Thoracic aorta endothelial cell (primary cell): ENCODE measurements around the gene SLC25A33. TPM values are rescaled to one million over a fixed set of nuclear protein-coding genes. Genes with fewer than 3 reads are reported as not detected.

Experiments
- total RNA-seq: library from RNA; depleted of rRNA; stranded (reverse); fragments of >200 nt; gene quantifications from 2 replicates; pipeline ENCODE4 v1.2.3, GENCODE V29; 2012

SLC25A33 gene, protein sequence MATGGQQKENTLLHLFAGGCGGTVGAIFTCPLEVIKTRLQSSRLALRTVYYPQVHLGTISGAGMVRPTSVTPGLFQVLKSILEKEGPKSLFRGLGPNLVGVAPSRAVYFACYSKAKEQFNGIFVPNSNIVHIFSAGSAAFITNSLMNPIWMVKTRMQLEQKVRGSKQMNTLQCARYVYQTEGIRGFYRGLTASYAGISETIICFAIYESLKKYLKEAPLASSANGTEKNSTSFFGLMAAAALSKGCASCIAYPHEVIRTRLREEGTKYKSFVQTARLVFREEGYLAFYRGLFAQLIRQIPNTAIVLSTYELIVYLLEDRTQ
- 7.4 and 8.2 TPM in 2 replicates for total RNA-seq

GRCh38 chr1:9539165-9539828 lies at the start of gene SLC25A33:
Gene SLC25A33 (plus strand): TSS chr1:9539465. CDS start chr1:9539692, 227 bp downstream.

GRCh38 chr1:9588551-9589143 lies 49.4 kb downstream of the SLC25A33 start, which contains the start of gene TMEM201:
Gene TMEM201 (plus strand): TSS chr1:9588911. CDS start chr1:9588931, 20 bp downstream.

Other genes starting within 250 kb of the SLC25A33 start
- gene SPSB1, start 246.6 kb upstream of the SLC25A33 start, total RNA-seq: 12.6 and 14.9 TPM in 2 replicates
- gene TMEM201, start 49.4 kb downstream of the SLC25A33 start, total RNA-seq: 10.1 and 14.3 TPM in 2 replicates
- gene PIK3CD, start 112.3 kb downstream of the SLC25A33 start, total RNA-seq: 6.3 and 6.7 TPM in 2 replicates